GM21576 (cell line): ENCODE results near the gene ADGRA1.
"Not testable (repeated sequence)": the region's sequence is repeated elsewhere in the genome, so short reads cannot be mapped to it uniquely, and the experiment has no call there.

Experiments
- ATAC-seq: cut with Tn5 transposase; IDR thresholded peaks from one replicate; pipeline ENCODE4 v1.9.1; 2021; ENCODE audit warnings: mild to moderate bottlenecking, moderate library complexity; ENCODE audit not compliant: unreplicated experiment

Gene ADGRA1

DNA sequence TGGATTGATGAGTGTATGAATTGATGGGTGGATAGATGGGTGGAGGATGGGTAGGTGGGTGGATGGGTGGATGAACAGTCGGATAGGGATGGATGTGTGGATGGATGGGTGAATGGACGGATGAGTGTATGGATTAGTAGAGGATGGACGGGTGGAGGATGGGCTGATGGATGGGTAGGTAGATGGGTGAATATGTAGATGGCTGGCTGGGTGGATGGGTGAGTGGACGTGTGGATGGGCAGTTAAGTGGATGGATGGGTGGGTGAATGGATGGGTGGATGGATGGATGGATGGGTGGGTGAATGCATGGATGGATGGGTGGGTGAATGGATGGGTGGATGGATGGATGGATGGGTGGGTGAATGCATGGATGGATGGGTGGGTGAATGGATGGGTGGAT is 87.9 kb downstream of the ADGRA1 start:
- ATAC-seq = not testable (repeated sequence)

DNA sequence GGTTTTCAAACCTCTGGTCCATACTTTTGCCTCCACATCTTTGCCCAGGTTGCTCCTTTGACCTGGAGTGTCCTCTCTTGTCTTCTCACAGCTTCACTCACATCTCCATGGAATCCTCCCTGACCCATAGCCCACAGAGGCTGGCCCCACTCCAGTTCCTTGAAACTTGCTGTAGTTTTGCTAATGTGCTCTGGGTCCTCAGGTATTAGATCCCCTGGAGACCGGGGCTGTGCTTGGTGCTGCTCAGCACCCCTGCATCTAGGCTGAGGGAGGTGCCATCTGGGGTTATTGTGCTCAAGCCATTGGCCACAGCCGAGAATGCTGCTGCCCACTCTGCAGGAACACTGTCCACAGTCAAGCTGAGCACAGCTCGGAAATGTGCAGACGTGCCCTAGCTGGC is 88.8 kb downstream of the ADGRA1 start:
- ATAC-seq = no peak

DNA sequence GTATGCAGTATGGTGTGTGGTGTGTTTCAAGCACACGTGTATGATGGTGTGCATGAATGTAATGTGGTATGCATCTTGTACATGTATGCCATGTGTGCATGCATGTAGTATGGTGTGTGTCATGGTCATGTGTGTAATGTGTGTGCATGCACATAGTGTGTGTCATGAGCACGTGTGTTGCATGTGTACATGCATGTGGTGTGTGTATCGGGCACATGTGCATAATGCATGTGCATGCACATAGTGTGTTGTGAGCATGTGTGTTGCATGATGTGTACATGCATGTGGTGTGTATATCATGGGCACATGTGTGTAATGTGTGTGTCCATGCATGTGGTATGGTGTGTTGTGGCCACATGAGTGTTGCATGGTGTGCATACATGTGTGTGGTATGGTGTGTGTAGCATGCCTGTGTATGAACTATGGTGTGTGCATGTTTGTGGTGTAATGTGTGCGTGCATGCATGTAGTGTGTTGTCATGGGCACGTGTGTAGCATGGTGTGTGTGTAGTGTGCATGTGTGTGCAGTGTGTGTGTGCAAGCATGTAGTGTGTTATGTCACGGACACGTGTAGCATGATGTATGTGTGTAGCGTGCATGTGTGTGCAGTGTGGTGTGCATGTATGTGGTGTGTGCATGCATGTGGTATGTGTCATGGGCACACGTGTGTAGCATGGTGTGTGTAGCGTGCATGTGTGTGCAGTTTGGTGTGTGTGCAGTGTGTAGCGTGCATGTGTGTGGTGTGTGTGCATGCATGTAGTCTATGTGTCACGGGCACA is 89.8 kb downstream of the ADGRA1 start:
- ATAC-seq = no peak

DNA sequence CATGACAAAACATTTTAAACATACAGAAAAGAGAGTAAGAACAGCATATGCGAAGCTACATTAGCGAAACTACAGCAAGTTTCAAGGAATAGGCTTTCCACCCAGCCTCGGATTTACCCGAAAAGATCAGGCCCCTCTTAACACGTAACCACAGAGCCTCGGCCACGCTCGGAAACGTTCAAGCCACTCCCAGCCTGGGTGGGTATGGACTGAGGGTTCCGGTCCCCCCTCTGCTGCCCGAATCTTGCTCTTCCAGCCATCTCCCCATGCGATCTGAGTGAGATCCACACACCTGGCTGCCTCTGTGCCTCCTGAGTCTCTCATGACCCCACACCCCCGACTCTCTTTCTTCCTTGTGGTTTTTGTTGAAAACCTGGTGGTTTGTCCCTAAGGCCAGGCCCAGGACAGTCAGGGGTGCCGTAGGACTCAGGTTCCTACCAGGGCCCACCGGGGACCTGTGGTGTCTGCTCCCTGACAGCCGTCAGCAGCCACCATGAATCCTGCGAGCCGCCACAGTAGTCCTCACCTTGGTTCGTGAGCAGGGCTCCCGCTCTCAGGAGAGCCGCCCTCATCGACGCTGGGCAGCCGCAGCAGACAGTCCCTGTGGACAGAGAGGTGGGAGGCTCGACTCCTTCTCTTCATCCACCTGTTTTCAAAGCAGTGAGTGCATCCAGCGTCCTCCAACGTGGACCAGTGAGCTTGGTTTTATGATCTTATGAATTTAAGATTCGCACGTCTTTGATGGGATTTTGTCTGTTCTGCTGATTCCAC is 90.8 kb downstream of the ADGRA1 start:
- ATAC-seq = no peak

DNA sequence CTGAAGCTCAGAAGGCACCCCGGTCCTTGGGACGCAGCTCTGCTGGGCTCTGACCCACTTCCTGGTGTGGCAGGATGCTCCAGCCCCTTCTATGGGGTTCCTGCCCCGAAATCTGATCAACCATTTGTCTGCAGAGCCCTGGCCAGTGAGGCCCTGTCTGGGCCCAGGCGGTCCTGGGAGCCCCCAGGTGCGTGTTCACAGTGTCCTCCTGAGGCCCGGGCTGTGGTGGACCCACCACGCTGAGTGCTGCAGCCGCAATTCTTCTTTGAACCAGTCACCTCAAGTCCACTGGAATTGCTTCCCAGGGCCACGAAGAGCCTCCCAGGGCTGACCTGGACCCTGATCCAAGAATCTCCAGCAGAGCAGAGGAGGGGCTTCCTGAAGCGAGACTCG is 91.4 kb downstream of the ADGRA1 start:
- ATAC-seq = no peak

DNA sequence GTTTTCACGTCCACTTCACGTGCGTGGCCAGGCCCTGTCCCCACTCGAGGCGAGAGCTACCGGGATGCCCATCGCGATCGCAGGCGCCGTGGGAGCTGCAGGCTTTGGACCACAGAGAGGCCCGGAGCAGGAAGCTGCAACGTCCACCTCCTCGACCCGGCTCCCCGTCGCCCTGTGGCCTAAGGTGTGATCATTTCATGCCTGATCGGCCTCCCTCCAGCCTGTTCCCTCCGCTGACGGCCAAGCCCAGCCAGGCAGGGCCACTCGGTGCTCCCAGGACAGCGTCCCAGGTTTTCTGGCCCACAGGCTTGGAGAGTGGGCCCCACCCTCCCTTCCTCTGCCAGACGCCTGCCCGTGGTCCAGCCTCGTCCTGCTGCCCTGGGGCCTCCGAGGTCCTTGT is 91.9 kb downstream of the ADGRA1 start:
- ATAC-seq = no peak

DNA sequence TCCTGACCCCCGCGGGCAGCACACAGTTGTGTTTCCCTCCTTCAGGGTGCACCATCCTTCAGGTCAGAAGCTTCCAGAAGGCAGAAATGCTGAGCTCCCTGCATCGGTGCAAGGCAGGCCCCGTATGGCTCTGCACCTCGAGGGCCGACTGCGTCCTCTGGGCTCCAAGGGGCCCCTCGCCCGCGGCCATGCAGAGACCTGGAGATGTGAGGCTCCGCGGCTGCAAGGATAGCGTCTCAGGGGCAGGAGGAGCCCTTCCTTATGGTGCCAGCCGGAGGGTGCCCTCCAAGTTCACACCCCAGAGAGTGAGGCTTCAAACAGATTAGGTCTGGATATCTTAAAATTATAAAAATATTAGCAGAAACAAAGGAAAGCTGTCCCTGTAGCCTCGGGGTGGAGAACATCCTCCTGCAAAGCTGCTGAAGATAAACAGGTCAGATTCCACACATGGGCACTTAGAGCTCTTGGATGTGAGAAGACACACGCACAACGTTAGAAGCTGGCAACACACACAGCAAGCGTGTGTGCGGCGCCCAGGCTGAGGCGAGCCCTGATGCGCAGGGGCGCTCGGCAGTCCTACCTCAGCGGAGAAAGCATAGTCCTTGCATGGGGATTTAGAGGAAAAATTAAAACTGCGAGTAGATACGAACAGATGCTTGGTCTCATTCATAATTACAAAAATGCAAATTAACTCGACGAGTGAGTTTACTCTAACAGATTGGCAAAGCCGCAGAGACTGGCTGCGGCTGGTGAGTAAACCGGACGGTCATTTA is 92.7 kb downstream of the ADGRA1 start:
- ATAC-seq = no peak

DNA sequence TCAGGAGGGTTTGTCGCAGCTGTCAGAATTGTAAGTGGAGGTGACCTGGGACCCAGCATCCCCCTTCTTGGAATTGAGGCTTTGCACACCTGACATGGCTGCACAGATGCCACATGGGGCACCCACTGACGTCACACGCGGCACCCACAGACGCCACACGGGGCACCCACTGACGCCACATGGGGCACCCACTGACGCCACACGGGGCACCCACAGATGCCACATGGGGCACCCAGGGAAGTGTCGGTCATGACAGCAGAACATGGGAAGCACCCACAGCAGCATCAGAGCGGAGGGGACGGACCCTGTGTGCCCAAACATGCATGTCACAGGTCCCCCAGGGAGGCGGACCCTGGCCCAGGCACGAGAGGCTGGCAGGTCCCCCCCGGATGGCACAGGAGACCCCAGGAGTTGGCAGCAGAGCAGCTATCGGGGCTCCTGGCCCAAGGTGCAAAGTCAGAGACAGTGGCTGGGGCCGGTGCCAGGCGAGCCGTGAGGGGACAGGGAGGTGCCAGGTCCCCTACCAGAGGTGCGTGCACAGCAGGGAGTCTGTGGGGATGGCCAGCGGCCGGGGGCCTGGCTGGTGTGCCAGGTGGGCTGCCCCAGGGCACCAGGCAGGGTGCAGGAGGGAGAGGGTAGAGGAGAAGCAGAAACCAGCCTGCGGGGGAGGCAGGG is 93.4 kb downstream of the ADGRA1 start:
- no peak for ATAC-seq
